H9 (cell line): ENCODE measurements around the gene ATP2A2. TPM values are rescaled to one million over a fixed set of nuclear protein-coding genes. Genes with fewer than 3 reads are reported as not detected.

Experiments used
- DNase-seq: peaks from one replicate; pipeline ENCODE4 v3.0.0-alpha.2; 2017
- H2AFZ ChIP-seq: one replicate; pipeline ENCODE4 v1.6.1; 2013; ENCODE audit warnings: mild to moderate bottlenecking, low read length, control low read depth, moderate library complexity
- H2AK5ac ChIP-seq: 2 replicates; pipeline ENCODE4 v1.6.1; 2013; ENCODE audit warnings: low read length, control low read depth, mixed read lengths; ENCODE audit not compliant: insufficient read length
- H2BK120ac ChIP-seq: one replicate; pipeline ENCODE4 v1.6.1; 2013; ENCODE audit warnings: low read depth, mild to moderate bottlenecking, low read length, control low read depth, inconsistent platforms; ENCODE audit not compliant: poor library complexity, severe bottlenecking
- H2BK12ac ChIP-seq: 2 replicates; pipeline ENCODE4 v1.6.1; 2013; ENCODE audit warnings: low read length, control low read depth, mixed read lengths, low read depth; ENCODE audit not compliant: insufficient read length
- H2BK15ac ChIP-seq: 2 replicates; pipeline ENCODE4 v1.6.1; 2013; ENCODE audit warnings: low read depth, low read length, control low read depth
- H2BK20ac ChIP-seq: one replicate; pipeline ENCODE4 v1.6.1; 2013; ENCODE audit warnings: low read depth, mild to moderate bottlenecking, low read length, control low read depth, inconsistent platforms; ENCODE audit not compliant: poor library complexity, severe bottlenecking
- H2BK5ac ChIP-seq: 2 replicates; pipeline ENCODE4 v1.6.1; 2013; ENCODE audit warnings: low read length, control low read depth, mixed read lengths; ENCODE audit not compliant: insufficient read length
- H3K14ac ChIP-seq: 2 replicates; pipeline ENCODE4 v1.6.1; 2013; ENCODE audit warnings: low read length, control low read depth; ENCODE audit not compliant: insufficient read depth
- H3K18ac ChIP-seq: 2 replicates; pipeline ENCODE4 v1.6.1; 2013; ENCODE audit warnings: low read depth, mild to moderate bottlenecking, mixed read lengths, low read length, control low read depth; ENCODE audit not compliant: insufficient read length
- H3K23ac ChIP-seq: 2 replicates; pipeline ENCODE4 v1.6.1; 2013; ENCODE audit warnings: low read length, control low read depth, mixed read lengths, low read depth; ENCODE audit not compliant: insufficient read length
- H3K23me2 ChIP-seq: 2 replicates; pipeline ENCODE4 v1.6.1; 2013; ENCODE audit warnings: low read depth, mild to moderate bottlenecking, mixed read lengths, low read length, control low read depth; ENCODE audit not compliant: insufficient read length, poor library complexity, severe bottlenecking
- H3K27ac ChIP-seq: 2 replicates; pipeline ENCODE4 v1.5.1; 2013; ENCODE audit warnings: low read length, control low read depth, mixed read lengths, low read depth; ENCODE audit not compliant: insufficient read length
- H3K27me3 ChIP-seq: 2 replicates; pipeline ENCODE4 v1.6.1; 2013; ENCODE audit warnings: low read length, control low read depth, inconsistent platforms; ENCODE audit not compliant: insufficient read depth
- H3K4ac ChIP-seq: 2 replicates; pipeline ENCODE4 v1.6.1; 2013; ENCODE audit warnings: low read depth, mild to moderate bottlenecking, control low read depth, inconsistent platforms, low read length, moderate library complexity
- H3K4me1 ChIP-seq: 2 replicates; pipeline ENCODE4 v1.6.1; 2013; ENCODE audit warnings: low read length, control low read depth, inconsistent platforms; ENCODE audit not compliant: insufficient read depth
- H3K4me2 ChIP-seq: 2 replicates; pipeline ENCODE4 v1.6.1; 2013; ENCODE audit warnings: low read length, control low read depth, mixed read lengths; ENCODE audit not compliant: insufficient read length, insufficient read depth
- H3K56ac ChIP-seq: 2 replicates; pipeline ENCODE4 v1.6.1; 2013; ENCODE audit warnings: low read depth, mild to moderate bottlenecking, mixed read lengths, low read length, control low read depth; ENCODE audit not compliant: insufficient read length
- H3K79me1 ChIP-seq: 2 replicates; pipeline ENCODE4 v1.6.1; 2013; ENCODE audit warnings: low read depth, mild to moderate bottlenecking, moderate library complexity, low read length, control low read depth, inconsistent platforms; ENCODE audit not compliant: insufficient read depth, poor library complexity, severe bottlenecking
- H3K79me2 ChIP-seq: 2 replicates; pipeline ENCODE4 v1.6.1; 2013; ENCODE audit warnings: low read length, control low read depth, inconsistent platforms; ENCODE audit not compliant: insufficient read depth
- H3K9ac ChIP-seq: 2 replicates; pipeline ENCODE4 v1.6.1; 2013; ENCODE audit warnings: low read length, control low read depth, mixed read lengths; ENCODE audit not compliant: insufficient read length; ENCODE audit errors: extremely low read depth
- H3K9me3 ChIP-seq: one replicate; pipeline ENCODE4 v1.6.1; 2013; ENCODE audit warnings: low read depth, low read length, inconsistent platforms; ENCODE audit not compliant: control insufficient read depth
- H3T11ph ChIP-seq: one replicate; pipeline ENCODE4 v1.6.1; 2013; ENCODE audit warnings: mild to moderate bottlenecking, low read length, control low read depth, inconsistent platforms
- H4K20me1 ChIP-seq: one replicate; pipeline ENCODE4 v1.6.1; 2013; ENCODE audit not compliant: control insufficient read depth, insufficient read length, insufficient read depth
- H4K5ac ChIP-seq: 2 replicates; pipeline ENCODE4 v1.6.1; 2013; ENCODE audit warnings: low read depth, mild to moderate bottlenecking, mixed read lengths, low read length, control low read depth; ENCODE audit not compliant: insufficient read length
- H4K8ac ChIP-seq: replicated peaks from 2 replicates; pipeline ENCODE4 v1.6.1; 2013; ENCODE audit warnings: low read length, control low read depth, mixed read lengths, low read depth; ENCODE audit not compliant: insufficient read length
- H4K91ac ChIP-seq: 2 replicates; pipeline ENCODE4 v1.6.1; 2013; ENCODE audit warnings: low read depth, mild to moderate bottlenecking, moderate library complexity, mixed read lengths, low read length, control low read depth; ENCODE audit not compliant: insufficient read length
- H3K27ac Mint-ChIP-seq, 3 experiments: 2 replicates in 2 of 3; 3 replicates in 1 of 3; pipeline ENCODE4 v1.8.0; 2020 to 2021; ENCODE audit warnings: mixed read lengths in 3 of 3, mild to moderate bottlenecking in 1 of 3, moderate library complexity in 1 of 3
- H3K27me3 Mint-ChIP-seq: 2 replicates; pipeline ENCODE4 v1.8.0; 2021; ENCODE audit warnings: low read depth, mild to moderate bottlenecking, moderate library complexity, mixed read lengths
- H3K36me3 Mint-ChIP-seq, 3 experiments: 2 replicates in 2 of 3; 3 replicates in 1 of 3; pipeline ENCODE4 v1.8.0; 2020 to 2021; ENCODE audit warnings: low read depth in 3 of 3, mixed read lengths in 3 of 3; ENCODE audit not compliant: insufficient read depth in 1 of 3
- H3K4me1 Mint-ChIP-seq, 2 experiments: 2 replicates each; pipeline ENCODE4 v1.8.0; 2020; ENCODE audit warnings: mixed read lengths in 2 of 2
- H3K4me3 Mint-ChIP-seq, 2 experiments: 2 replicates in 1 of 2; 3 replicates in 1 of 2; pipeline ENCODE4 v1.8.0; 2020 to 2021; ENCODE audit warnings: mild to moderate bottlenecking in 2 of 2, mixed read lengths in 2 of 2, moderate library complexity in 1 of 2
- H3K9me3 Mint-ChIP-seq, 2 experiments: 2 replicates in 1 of 2; 3 replicates in 1 of 2; pipeline ENCODE4 v1.8.0; 2020; ENCODE audit warnings: mild to moderate bottlenecking in 2 of 2, mixed read lengths in 2 of 2, moderate library complexity in 1 of 2
- WGBS: extraction: QIAGEN DNeasy Blood & Tissue Kit; methylation state at CpG from one replicate; pipeline ENCODE4 v1.1.7; 2013; ENCODE audit warnings: missing lambda C conversion rate, low lambda C conversion rate, mixed read lengths; ENCODE audit not compliant: insufficient read length; ENCODE audit errors: extremely low coverage; 5-methylcytosine and 5-hydroxymethylcytosine counted together
- total RNA-seq: library from RNA; stranded (reverse); gene quantifications from 2 replicates; pipeline ENCODE4 v1.2.1, GENCODE V29; 2021
- TF ChIP-seq, protein P1 (sequence below): fragments of 200-600 bp; sonication (generic); conservative IDR thresholded peaks from 3 replicates; pipeline ENCODE4 v1.8.0; 2021; ENCODE audit warnings: antibody characterized with exemption, mild to moderate bottlenecking

Gene ATP2A2
- total RNA-seq, 1 experiment from 2014 or later = 257 TPM

DNA sequence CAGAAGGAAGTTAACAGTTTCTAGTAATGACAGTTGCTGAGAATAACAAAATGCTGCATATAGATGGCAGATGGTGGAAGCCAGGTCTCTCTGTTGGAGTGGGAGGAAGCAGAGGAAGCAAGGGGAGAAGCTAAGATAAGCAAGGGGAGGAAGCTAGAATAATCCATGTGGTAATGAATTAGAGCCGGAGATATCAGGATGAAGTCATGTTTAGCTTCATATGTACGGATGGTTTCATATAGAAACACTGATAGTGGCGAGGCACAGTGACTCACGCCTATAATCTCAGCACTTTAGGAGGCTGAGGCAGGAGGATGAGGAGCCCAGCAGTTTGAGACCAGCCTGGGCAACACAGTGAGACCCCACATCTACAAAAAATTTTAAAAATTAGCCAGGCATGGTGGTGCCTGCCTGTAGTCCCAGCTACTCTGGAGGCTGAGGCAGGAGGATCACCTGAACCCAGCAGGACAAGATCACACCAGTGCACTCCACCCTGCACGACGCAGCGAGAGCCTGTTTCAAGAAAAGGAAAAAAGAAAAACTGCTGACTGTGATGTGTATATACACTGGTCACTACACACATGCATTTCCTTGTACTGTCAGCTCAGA, 73.2 kb downstream of the ATP2A2 start:
- Histone ChIP-seq H3K9ac (no peak overlapping the region), H4K8ac (no peak overlapping the region), H3K9me3 (no peaks in the 10 kb centered on the region), H3K18ac (no peak overlapping the region), H4K91ac (no peak overlapping the region), H2AFZ (no peak overlapping the region), H3K27me3 (no peaks in the 10 kb centered on the region), H3K14ac (no peak overlapping the region), H3K79me2 (no peaks in the 10 kb centered on the region), H3K4ac (no peak overlapping the region), H3K4me2 (no peak overlapping the region), H3K27ac (no peak overlapping the region), H2BK120ac (no peak overlapping the region), H3K23ac (no peak overlapping the region), H4K20me1 (no peaks in the 10 kb centered on the region), H3T11ph (no peak overlapping the region), H2BK12ac (no peak overlapping the region), H2BK5ac (no peak overlapping the region), H3K56ac (no peak overlapping the region), H2BK15ac (no peak overlapping the region), H2BK20ac (no peak overlapping the region), H4K5ac (no peak overlapping the region), H3K79me1 (no peaks in the 10 kb centered on the region), H2AK5ac (no peak overlapping the region), H3K23me2 (no peaks in the 10 kb centered on the region), H3K4me1 (no peaks in the 10 kb centered on the region)
- H3K9me3 Mint-ChIP-seq = no peaks in the 10 kb centered on the region
- H3K4me3 Mint-ChIP-seq = no peak overlapping the region
- H3K36me3 Mint-ChIP-seq = peaks cover 2 to 17% (median 15%) of the 10 kb centered on the region in 3 experiments; a peak in 6 of 7 replicates
- WGBS = no CpG with 5 or more reads among the region's 7 CpGs
- no peaks in the 10 kb centered on the region for H3K27me3 Mint-ChIP-seq
- H3K4me1 Mint-ChIP-seq = no peaks in the 10 kb centered on the region
- no peak overlapping the region for H3K27ac Mint-ChIP-seq
- TF ChIP-seq, protein P1, sequence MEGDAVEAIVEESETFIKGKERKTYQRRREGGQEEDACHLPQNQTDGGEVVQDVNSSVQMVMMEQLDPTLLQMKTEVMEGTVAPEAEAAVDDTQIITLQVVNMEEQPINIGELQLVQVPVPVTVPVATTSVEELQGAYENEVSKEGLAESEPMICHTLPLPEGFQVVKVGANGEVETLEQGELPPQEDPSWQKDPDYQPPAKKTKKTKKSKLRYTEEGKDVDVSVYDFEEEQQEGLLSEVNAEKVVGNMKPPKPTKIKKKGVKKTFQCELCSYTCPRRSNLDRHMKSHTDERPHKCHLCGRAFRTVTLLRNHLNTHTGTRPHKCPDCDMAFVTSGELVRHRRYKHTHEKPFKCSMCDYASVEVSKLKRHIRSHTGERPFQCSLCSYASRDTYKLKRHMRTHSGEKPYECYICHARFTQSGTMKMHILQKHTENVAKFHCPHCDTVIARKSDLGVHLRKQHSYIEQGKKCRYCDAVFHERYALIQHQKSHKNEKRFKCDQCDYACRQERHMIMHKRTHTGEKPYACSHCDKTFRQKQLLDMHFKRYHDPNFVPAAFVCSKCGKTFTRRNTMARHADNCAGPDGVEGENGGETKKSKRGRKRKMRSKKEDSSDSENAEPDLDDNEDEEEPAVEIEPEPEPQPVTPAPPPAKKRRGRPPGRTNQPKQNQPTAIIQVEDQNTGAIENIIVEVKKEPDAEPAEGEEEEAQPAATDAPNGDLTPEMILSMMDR = no peak
- no peak for DNase-seq
